ENCODE data around the gene PCDH10.

DNA sequence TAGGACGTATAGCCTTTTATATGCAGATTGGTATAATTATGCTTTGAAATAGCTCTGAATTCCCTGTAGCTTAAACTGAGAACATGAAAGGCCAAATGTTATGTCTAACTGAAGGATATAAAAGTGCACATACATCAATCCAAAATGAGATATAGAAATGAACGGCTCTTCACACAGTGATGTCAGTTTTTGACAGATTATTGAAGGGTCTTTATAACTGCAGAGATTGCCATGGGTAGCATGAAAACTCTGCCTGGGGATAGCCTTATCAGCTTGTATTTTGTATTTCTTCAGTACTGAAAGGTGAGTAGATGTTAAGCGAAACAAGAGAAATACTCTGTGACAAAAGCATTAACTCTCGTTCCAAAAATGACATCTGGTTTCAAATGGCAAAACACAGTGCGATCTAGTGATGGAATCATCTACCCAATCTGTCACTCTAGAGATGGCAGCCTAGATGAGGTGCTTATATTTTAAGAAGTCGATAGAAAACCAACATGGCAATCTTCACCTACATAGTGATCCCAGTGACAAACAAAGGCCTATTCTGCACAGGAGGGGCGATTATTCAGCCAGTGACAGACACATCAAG lies 59.7 kb downstream of the PCDH10 start:
- TF ChIP-seq, protein P1, sequence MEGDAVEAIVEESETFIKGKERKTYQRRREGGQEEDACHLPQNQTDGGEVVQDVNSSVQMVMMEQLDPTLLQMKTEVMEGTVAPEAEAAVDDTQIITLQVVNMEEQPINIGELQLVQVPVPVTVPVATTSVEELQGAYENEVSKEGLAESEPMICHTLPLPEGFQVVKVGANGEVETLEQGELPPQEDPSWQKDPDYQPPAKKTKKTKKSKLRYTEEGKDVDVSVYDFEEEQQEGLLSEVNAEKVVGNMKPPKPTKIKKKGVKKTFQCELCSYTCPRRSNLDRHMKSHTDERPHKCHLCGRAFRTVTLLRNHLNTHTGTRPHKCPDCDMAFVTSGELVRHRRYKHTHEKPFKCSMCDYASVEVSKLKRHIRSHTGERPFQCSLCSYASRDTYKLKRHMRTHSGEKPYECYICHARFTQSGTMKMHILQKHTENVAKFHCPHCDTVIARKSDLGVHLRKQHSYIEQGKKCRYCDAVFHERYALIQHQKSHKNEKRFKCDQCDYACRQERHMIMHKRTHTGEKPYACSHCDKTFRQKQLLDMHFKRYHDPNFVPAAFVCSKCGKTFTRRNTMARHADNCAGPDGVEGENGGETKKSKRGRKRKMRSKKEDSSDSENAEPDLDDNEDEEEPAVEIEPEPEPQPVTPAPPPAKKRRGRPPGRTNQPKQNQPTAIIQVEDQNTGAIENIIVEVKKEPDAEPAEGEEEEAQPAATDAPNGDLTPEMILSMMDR (IDR thresholded peaks at IDR 0.05; ENCODE audit: extremely low read depth in 1 of 2, insufficient read depth in 1 of 2, low read depth in 1 of 2, low read length in 2 of 2): no peak
- TF ChIP-seq GATA2 (IDR thresholded peaks at IDR 0.05; ENCODE audit: insufficient read depth, insufficient read length, low read depth, low read length) (no peak), MAX (IDR thresholded peaks at IDR 0.05; ENCODE audit: insufficient read depth, insufficient read length) (no peak)

All from endothelial cell of umbilical vein (primary cell).